H1 (cell line): Measurements from ENCODE around the gene RAB29. TPM values are rescaled to one million over a fixed set of nuclear protein-coding genes. Genes with fewer than 3 reads are reported as not detected.

ENCODE experiments used
- CEBPB ChIP-seq: IDR thresholded peaks from 2 replicates; pipeline ENCODE4 v1.6.1; 2012; ENCODE audit warnings: low read depth, low read length
- RBBP5 ChIP-seq: IDR thresholded peaks from 2 replicates; pipeline ENCODE4 v1.7.1; 2012; ENCODE audit warnings: low read depth, mild to moderate bottlenecking, inconsistent platforms, low read length, moderate library complexity, borderline replicate concordance
- SUZ12 ChIP-seq: fragments of 200-600 bp; sonication (generic); IDR thresholded peaks from 2 replicates; pipeline ENCODE4 v1.6.1; 2012; ENCODE audit warnings: mild to moderate bottlenecking, inconsistent platforms, low read length, moderate library complexity, mixed read lengths
- TBP ChIP-seq: IDR thresholded peaks from 2 replicates; pipeline ENCODE4 v1.6.1; 2011; ENCODE audit warnings: low read depth, low read length, improper control_type of control experiment
- polyA plus RNA-seq, 7 experiments: library from polyadenylated mRNA; depleted of rRNA in 3 of 7; stranded (reverse) in 5 of 7; unstranded in 2 of 7; fragments of >200 nt in 5 of 7; fragments of 200-250 nt in 2 of 7; gene quantifications; 1 replicate in 5 of 7; 2 replicates in 1 of 7; 4 replicates in 1 of 7; pipeline versions ENCODE4 v1.2.1 to v1.2.3, GENCODE V29; 2011 to 2013; ENCODE audit warnings: missing spikeins in 2 of 7, mixed read lengths in 2 of 7
- total RNA-seq: library from RNA; stranded (reverse); fragmentation: NEBNext Ultra II Directional; extraction: Animal tissue kit (Norgen Biotek cat#: 25700); gene quantifications from 2 replicates; pipeline ENCODE4 v1.2.1, GENCODE V29; 2021

The RAB29 gene
- total and polyA plus RNA-seq, 2 of the 8 experiments (the other 6 are each of a cell fraction or from before 2014, with no cell fraction given) = 10.1 to 17.3 TPM

DNA sequence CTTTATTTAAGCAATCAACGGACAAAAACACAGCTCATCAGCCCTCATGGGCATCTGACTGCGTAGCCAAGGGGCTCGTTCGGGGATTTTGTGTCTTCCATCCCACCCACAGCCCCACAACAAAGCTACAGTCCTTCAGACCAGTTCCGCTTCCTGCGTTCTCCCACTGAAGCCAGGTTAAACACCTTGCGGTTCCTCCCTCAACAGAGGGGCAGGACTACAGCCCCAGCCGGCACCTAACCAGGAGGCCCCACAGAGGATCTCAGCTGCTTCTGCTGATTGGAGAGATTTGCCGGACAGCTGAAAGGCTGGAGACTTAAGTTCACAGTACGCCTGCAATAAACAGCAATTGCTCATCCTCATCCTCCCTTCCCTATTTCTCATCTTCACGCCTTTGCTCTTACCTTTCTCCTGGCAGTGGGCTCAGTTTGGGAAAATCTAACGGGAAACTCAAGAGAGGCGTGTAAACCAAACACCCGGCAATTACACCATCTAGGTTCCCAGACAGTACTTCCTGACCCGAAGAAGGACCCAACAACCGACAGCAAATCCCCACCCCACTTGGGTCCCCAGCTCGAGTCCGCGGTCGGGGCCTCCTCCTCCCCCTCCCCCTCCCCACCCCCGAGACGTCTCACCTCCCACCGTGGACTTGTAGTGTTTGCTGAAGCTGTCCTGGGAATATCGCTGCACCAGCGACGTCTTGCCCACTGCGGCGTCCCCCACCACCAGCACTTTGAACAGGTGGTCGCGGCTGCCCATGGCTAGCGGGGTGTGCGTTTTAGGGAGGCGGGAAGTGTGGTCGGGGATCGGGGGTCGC, 876 bp downstream of the RAB29 start (continued):
- TF ChIP-seq TBP = 0 out of 2 replicates have a peak, but pooled peaks have one; percentile 30
- no peak for TF ChIP-seq CEBPB
- peak; percentile 64; the same call in 1 of the 2 replicates for TF ChIP-seq SUZ12
- TF ChIP-seq RBBP5 = 0 out of 2 replicates have a peak, but pooled peaks have one; percentile 22
- TF ChIP-seq, all 59 proteins: peak for 7
